HG02870 (cell line): ENCODE data around the gene GRIK4.
"Not testable (repeated sequence)": the region's sequence is repeated elsewhere in the genome, so short reads cannot be mapped to it uniquely, and the experiment has no call there.

Experiments
- ATAC-seq: cut with Tn5 transposase; IDR thresholded peaks from one replicate; pipeline ENCODE4 v1.9.1; 2021; ENCODE audit warnings: mild to moderate bottlenecking, moderate library complexity; ENCODE audit not compliant: unreplicated experiment

The GRIK4 gene

DNA sequence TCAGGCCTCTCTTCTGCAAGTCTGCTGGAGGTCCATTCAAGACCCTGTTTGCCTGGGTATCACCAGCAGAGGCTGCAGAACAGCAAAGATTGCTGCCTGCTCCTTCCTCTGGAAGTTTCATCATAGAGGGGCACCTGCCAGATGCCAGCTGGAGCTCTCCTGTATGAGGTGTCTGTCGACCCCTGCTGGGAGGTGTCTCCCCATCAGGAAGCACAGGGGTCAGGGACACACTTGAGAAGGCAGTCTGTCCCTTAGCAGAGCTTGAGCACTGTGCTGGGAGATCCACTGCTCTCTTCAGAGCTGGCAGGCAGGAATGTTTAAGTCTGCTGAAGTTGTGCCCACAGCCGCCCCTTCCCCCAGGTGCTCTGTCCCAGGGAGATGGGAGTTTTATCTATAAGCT lies 254.2 kb downstream of the GRIK4 start:
- not testable (repeated sequence) for ATAC-seq

DNA sequence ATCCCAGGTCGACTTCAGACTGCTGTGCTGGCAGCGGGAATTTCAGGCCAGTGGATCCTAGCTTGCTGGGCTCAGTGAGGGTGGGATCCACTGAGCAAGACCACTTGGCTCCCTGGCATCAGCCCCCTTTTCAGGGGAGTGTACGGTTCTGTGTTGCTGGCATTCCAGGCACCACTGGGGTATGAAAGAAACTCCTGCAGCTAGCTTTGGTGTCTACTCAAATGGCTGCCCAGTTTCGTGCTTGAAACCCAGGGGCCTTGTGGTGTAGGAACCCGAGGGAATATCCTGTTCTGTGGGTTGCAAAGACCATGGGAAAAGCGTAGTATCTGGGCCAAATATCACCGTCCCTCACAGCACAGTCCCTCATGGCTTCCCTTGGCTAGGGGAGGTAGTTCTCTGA lies 254.8 kb downstream of the GRIK4 start:
- ATAC-seq = no peak

DNA sequence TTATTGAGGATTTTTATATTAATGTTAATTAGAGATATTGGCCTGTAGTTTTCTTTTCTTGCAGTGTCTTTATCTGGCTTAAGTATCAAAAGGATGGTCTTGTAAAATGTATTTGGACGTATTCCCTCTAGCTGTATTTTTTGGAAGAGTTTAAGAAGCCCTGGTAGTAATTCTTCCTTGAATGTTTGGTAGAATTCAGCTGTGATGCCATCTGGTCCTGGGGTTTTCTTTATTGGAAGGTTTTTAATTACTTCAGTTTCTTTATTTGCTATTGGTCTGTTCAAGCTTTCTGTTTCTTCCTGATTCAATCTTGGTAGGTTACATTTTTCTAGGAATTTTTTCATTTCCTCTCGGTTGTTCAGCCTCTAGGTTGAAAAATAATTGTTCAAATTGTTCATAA lies 257.4 kb downstream of the GRIK4 start:
- ATAC-seq = no peak

DNA sequence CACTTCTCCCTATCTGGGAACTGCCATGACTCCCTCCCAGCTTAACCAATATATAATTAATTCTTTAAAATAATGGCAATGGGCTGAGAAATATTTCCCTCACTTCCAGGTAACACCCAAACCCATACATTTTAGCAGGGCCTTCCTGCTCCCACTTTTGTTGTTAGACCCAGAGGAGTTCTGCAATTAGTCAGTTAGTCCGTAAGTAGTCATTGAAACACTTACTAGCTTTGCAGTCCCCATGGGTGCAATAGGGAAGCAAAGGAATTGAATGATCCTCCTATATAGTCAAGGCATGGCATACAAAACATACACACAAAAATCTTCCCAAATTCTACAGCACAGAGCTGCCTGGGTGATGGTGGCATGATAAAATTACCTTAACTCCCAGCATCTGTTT lies 258.4 kb downstream of the GRIK4 start:
- ATAC-seq = no peak

DNA sequence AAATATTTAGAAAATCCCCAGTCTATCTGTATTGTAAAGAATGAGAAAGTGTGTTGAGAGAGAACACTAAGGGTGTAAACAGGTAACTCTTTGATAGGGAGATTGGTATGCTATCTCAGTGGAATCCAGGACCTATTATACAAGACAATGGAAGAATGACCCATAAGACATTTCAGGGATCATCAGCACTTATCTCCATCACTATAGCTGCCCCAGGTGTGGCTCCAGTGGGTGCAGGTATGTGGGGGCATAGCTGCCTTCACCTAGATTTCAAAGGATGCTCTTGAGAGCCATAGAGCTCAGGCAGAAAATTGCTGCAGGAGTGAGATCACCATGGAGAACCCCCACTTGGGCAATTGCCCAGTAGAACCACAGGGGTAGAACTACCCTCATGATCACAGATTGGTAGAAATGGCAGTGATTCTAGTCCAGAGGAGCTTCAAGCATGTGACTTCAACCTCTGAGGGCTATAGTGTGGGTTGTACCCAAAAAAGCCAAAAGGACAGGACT lies 260.1 kb downstream of the GRIK4 start:
- no peak for ATAC-seq

DNA sequence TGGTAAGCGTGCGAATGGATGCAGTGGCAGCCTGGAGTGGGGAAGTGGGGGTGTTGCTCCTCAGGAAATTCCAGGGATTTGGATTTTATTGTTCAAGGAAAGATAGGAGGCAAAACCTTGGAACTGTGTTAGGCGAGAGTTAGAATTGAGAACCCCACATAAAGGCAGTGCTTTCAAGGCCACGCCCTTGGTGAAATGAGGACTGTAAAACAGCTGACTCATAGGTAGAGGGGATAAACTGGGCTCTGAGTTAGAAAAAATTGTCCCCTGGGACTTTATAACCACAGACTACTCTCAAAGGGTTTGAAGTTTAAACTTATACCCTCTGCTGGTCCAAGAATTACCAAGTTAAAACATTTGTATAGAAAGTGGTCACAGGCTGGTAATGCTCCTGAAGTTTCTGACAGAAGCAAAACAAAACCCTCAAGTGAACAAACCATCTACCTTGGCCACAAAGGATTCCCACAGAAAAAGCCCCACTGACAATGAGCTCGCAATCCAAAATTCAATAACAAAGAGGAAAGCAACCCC lies 262.0 kb downstream of the GRIK4 start:
- ATAC-seq = peak; percentile 92

DNA sequence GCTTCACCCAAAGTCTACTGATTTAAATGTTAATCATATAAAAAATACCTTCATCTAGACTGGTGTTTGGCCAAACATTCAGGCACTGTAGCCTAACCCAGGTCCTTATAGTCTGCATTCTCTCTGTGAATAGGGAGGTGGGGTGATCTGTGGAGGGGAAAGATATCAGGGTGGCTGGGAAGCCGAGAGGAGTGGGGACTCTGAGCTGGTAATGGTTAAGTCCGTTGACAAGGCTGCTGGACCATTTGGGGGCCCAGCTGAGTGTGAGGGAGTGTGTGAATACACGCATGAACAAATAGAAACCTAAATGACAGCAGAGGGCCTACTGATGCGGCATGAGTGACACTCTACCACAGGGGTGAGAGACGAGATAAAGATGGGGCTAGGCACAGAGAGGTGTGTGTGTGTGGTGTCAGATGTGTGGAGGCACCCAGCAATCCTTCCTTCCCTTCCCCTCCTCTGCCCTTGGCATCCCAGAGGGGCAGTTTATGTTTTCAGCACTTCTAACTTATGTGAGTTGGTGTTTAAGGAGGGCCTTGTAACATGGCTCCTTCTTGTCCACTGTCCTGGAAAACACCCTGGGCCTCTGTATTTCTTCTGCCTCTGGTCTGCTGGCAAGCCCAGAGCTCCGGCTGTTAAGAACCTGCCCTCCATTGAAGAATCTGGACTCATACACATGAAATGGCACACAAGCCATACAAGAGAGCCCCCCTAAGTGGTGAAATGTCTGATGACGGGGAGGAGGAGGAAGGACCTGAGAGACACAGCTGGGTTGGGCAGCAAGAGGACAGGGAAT lies 263.2 kb downstream of the GRIK4 start:
- no peak for ATAC-seq

DNA sequence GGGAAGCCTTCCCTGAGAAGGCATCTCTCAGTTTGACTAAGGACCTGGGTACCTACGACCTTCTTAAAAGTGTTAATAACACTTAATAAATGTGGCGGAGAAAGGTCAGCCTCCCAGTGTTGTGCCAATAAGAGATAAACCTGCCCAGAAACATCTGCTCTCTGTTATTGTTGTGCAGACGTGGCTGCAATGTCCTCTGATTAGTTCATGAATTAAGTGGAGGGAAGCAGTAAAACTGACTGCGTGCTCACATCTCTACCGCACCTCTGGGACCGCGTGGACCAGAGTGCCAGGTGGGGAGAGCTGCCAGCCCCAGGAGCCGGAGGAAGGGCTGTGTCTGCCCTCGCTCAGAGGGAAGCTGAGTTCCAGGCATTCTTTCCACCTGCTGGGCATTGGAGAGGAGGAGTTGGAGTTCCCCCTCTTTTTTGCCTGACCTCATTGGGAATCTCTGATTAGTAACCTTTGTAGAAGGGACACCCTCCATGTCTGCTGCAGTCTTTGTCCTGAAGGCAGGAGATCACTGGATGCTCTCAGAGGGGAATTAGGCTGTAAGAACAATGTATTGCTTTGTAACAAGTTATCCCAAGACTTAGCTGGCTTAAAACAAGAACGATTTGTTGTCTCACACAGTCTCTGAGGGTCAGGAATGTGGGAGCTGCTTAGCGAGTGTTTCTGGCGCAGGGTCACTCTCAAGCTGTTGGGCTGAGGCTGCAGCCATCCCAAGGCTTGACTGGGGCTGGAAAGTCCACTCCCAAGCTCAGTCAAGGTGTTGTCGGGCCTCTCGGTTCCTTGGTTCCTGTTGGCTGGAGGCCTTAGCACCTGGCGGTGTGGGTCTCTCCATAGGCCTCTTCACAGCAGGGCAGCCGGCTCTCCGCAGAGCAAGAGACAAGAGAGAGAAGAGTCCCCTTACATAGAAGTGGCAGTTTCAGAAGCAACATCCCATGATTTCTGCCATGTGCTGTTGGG lies 264.7 kb downstream of the GRIK4 start:
- no peak for ATAC-seq

DNA sequence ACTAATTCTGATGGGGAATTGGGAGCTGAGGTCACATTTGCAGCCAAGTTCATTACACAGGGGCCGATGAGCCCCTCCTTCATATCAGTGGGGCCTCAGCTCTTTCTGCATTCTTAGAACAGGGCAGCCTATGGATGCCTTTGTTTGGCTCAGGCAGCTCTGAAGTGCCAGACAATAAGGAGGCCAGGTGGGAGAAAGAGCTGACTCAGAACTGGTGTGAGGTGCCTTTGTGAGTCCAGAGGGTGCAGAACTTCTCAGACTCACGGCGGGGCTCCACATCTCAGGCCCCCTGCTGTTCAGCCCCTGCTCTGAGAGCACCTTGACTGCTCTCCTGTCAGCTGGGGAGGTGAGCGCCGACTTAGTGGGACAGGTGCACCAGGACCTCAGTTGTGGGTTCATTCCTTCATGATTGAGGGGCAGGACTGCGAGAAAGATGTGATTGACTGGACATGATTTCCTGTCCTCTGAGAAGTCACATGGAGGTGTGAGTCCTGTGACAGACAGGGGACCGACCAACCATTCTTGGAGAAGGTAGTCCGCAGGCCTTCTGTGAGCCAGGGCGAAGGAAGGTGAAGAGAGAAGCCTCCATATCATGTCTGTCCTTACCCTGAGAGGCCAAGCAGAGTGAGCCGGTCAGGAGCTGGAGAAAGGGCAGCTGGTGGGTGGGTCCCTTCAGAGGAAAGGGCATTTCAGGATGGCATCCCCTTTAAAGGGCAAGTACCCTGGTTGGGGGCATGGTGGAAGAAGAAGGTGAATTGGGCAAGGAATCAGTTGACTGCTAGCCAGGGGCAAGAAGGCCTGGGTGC lies 267.3 kb downstream of the GRIK4 start:
- ATAC-seq = no peak

DNA sequence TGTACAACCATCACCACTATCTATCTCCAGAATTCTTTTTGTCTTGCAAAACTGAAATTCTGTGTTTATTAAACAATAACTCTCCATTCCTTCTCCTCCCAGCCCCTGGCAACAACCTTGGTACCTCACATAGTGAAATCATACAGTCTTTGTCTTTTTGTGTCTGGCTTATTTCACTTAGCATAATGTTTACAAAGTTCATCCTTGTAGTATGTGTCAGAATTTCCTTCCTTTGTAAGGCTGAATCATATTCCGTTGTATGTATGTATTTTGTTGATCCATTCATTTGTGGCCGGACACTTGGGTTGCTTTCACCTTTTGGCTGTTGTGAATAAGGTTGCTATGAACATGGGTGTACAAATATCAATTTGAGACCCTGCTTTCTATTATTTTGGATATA lies 268.7 kb downstream of the GRIK4 start:
- ATAC-seq = no peak

DNA sequence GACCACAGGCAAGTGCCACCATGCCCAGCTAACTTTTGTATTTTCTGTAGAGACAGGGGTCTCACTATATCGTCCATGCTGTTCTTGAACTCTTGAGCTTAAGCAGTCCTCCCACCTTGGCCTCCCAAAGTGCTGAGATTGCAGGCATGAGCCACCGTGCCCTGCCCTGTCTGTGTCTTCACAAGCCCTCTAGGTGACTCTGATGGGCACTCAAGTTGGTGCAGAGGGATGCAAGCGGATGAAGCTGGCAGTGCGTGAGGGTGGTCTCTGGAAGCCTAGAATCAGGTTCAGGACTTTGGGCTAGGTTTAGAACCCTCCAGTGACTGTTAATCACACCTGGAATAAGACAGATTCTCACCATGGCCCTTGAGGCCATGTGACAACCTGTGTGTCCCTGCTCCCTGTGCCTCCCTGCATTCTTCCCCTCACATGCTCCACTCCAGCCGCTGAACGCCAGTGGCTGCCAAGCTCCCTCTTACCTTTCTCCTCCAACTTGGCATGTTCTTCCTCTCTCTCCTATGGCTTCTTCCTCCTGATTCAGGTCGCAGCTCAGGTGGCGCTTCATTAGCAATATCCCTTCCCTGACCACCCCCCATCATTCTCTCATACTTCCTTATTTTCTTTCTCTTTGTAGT lies 270.1 kb downstream of the GRIK4 start:
- no peak for ATAC-seq

DNA sequence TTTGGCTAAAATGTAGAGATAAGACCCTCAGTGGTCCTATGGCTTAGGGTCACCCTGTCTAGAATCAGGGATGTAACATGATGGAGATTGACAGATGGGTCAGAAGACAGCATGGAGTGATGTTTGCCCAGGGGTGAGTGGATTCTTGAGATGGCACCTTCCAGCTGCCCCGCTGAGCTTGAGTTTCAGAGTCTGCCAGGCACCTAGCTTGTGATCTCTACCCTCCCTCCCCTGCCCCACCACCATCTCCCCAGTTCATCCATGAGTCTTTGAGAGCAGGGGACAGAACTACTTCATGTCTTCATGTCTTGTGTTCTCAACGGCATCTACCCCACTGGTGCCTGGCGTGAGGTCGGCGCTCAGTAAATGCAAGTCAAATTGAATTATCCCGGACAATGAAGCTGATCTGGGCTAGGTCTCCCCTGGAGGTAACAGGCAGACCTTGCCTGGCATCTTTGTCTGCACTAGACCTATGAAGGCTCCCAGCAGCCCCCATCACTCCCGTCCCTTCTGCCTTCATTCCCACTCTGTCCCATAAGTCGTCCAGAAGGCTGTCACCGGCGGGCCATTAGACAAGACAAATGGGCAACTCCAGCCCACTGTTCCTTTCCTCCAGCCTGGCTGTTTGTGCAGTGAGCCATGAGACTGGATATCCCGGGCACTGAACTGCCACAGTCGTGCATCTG lies 273.2 kb downstream of the GRIK4 start:
- no peak for ATAC-seq

DNA sequence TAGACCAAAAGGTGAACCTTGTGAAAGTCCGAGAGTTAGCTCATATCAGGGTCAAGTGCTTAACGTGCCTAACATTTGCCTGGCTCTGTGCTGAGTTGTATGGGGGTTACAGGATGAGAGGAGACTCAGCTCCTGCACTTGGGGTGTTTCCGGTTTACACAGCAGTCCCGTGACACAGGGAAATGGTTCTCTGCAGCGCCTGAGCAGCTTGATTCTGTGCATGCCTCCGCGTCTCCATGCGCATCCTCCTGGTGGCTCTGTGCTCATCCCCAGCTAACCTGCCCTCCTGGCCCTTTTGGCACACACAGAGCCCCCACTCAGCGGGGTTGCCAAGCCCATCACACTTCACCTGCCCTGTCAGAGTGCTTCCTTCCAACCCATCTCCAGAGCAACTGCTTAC lies 274.0 kb downstream of the GRIK4 start:
- no peak for ATAC-seq

DNA sequence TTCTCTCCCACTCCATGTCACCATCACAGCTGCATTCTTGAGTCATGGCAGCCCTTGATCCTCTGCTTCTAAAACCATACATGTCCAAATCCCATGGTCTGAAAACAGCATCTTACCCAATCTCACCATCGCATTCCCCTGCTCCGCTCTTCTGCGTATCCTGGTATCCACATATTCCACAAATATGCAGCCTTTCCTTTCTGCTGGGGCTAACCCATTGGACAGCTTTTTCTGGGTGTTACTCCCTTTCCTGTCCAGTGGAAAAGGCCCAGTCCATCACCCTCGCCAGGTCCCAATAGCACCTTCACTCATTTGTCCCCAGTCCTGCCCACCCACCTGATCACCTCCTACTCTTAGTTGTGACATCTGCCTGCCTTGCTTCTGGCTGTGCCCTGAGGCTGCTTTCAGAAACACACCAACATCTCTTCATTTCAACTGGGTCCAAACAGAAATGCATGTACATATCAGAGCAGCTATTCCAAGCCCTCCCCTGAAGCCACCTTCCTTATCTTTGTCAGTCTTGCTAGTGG lies 274.7 kb downstream of the GRIK4 start:
- no peak for ATAC-seq

DNA sequence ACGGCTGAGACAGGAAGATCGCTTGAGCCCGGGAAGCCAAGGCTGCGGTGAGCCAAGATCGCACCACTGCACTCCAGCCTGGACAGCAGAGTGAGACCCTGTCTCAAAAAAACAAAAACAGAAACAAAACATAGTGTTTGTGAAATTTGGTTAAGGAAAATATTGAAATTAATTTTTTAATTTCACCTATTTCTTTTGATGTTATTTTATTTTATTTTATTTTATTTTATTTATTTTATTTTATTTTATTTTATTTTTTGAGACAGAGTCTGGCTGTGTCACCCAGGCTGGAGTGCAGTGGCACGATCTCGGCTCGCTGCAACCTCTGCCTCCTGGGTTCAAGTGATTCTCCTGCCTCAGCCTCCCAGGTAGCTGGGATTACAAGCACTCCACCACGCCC lies 275.7 kb downstream of the GRIK4 start:
- ATAC-seq = not testable (repeated sequence)

DNA sequence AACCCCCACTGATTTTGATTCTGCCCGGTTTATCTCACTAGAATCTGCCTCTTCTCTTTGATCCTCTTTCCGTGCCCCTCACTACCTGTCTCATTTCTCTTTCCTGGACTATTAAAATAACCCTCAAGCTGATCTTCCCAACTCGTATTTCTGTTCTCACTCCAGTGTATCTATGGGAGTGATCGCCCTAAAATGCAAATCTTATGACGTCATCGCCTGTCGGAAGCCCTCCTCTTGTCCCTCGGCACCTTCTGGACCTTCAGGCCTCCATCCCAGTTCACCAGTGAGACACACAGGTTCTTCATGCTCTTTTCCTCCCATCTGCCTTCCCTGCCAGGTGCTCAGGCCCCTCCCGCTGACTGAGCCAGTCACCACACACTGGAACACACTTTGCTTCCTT lies 277.8 kb downstream of the GRIK4 start:
- ATAC-seq = no peak

DNA sequence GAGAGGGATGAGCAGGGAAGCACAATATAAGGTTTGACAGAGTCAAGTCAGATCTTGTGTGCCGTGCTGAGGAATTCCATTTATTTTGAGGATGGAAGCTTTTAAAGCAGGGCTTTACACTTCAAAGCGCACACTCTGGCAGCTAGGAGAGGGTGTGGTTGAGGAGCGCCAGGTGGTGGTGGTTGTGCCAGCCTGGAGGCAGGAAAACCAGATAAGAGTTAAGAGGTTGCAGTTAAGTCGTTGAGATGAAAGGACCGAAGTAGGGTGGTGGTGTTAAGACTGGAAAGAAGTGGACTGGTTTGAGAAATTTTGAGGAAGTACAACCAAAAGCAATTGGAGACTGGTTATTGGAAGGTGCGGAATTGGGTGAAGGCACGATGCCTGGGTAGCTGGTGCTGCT lies 280.8 kb downstream of the GRIK4 start:
- ATAC-seq = no peak

DNA sequence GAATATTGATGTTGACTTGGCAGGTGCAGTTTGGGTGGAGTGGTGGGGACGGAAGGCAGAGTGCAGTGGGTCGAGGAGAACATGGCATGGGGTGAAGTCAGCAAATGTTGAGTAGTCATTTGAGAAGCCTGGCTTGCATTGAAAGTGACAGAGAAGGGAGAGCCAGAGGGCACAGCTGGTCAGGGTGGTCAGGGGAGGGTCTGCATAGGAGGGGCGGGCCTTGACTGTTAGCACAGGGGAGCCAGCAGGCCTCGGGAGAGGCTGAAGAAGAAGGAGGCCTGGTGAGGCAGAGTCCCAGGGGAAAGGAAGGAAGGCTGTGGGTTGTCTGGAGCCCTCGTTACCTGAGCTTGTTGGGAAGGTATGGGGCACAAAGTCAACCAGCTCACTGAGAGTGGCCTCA lies 281.6 kb downstream of the GRIK4 start:
- ATAC-seq = no peak

DNA sequence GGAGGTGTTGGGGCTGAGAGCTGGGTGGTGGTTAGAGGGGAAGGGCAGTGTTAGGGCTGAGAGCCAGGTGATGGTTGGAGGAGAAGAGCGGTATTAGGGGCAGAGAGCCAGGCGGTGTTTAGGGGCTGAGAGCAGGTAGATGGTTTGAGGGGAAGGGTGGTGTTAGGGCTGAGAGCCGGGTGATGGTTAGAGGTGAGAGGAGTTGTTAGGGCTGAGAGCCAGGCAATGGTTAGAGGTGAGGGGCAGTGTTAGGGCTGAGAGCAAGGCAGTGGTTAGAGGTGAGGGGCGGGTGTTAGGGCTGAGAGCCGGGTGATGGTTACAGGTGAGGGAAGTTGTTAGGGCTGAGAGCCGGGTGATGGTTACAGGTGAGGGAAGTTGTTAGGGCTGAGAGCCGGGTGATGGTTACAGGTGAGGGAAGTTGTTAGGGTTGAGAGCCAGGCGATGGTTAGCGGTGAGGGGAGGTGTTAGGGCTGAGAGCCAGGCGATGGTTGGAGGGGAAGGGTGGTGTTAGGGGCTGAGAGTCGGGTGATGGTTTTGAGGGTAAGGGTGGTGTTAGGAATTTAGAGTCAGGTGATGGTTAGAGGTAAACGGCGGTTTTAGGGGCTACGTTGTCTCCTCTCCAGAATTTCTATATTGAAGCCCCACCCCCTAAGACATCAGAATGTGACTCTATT lies 282.4 kb downstream of the GRIK4 start:
- no peak for ATAC-seq
